NCI-H2029 treated with DMSO at 0.1 percent for 48 hours (cell line): ENCODE results near the gene CAV1.
"Not testable (repeated sequence)": the region's sequence is repeated elsewhere in the genome, so short reads cannot be mapped to it uniquely, and the experiment has no call there.

ENCODE experiments used
- DNase-seq: peaks from one replicate; lab custom pipeline; 2025; lab: John Stamatoyannopoulos, UW

Gene CAV1

DNA sequence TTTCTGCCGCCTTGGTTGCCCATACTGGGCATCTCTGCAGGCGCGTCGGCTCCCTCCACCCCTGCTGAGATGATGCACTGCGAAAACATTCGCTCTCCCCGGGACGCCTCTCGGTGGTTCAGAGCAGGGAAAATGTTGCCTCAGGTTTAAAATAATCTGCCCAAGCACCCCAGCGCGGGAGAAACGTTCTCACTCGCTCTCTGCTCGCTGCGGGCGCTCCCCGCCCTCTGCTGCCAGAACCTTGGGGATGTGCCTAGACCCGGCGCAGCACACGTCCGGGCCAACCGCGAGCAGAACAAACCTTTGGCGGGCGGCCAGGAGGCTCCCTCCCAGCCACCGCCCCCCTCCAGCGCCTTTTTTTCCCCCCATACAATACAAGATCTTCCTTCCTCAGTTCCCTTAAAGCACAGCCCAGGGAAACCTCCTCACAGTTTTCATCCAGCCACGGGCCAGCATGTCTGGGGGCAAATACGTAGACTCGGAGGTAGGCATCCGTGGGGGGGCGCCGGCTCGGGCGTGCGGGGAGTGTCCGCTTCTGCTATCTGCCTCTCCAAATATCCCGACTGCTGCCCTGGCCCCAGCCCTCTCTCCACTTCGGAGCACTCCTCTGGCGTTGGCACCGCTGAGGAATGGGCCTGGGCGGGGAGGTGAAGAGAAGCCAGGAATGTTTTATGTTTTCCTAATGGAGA is at the start of gene CAV1:
TSS of gene CAV1 (plus strand) at position 428 of the 689 bp plus-strand sequence. CDS start at position 455, 27 bp downstream.
- no peak for DNase-seq

- DNase-seq: no peak
These were observed 47.2 kb upstream of the CAV1 start for GRCh38 chr7:116477625-116478024.

DNA sequence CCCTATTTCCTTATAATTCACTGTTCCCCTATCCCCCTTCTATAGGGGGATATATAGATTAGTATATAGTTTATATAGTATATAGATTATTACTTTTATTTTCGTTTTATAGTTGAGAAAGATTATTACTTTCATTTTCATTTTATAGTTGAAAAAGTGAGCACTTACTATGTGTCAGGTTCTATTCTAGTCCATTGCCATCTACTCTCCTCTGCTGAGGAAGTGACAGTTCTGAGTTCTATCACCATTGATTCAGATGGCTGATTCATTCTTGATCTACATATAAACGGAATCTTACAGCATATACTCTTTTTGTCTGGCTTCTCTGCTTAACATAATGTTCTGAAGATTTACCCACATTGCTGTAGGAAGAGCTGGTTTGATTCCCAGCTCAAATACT is 46.0 kb upstream of the CAV1 start:
- DNase-seq: no peak

DNA sequence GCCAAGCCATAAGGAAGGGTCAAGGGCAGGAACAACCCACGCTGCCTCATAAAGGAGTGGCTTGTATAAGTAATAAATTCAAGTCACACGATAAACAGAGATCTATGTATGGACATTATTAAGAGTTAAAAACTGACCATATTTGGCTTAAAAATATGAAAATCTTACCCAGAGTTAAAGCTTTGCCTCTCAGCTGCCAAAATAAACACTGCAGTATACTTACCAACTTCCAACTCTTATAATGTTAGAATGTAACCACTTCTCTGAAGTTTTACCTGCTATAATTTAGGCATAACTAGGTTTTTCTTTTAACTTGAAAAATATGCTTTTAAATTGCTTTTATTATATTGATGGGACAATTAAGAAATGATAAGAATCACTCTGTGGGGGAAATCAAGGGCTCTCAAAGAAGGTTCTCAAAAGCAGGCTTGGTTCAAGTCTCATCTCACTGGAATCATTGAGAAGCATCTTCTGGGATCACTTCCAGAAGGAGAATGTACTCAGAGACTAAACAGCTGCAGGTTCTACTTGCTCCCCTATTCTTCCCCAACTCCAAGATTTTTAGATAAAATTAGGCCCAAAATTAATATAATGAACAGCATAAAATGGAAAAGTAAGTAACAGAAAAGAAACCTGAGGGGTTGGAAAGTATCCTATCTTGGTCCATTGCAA is 41.4 kb upstream of the CAV1 start:
- DNase-seq: no peak

DNA sequence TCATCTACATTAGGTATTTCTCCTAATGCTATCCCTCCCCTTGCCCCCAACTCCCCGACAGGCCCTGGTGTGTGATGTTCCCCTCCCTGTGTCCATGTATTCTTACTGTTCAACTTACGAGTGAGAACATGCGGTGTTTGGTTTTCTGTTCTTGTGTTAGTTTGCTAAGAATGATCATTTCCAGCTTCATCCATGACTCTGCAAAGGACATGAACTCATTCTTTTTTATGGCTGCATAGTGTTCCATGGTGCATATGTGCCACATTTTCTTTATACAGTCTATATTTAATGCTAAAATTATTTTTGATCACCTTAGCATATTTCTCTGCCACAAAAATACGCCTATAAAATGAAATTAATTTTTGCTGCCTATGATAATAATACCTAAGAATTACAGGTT is 40.4 kb upstream of the CAV1 start:
- not testable (repeated sequence) for DNase-seq

DNA sequence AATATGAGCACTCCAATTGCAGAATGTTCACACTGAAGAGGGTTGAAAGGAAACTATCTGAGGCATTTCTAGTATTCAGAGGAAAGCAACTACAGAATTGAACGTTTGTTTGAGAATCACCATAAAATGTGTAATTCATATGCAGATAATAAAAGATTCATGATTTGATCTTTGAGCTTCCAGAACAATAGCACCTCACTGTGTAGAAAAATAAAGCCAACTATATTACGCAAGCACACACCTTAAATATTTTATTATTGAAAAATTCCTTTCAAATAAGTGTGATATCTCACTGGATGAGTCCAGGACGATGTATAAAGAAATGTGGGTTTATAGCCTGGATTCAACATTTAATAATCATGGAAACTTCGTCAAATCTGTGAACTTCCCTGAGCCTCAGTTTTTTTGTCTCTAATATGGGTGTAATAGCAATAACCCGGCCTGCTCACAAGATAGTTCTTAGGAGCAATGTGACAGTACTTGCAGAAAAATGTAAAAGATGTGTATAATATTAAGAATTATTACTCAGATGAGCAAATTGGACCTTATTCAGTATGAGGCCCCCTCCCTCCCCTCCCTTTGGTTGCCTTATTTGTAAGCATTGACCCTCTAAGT is 36.8 kb upstream of the CAV1 start:
- DNase-seq: no peak

GRCh38 chr7:116490351-116490750 is 34.5 kb upstream of the CAV1 start:
- no peak for DNase-seq

- DNase-seq: no peak
These were observed 32.8 kb upstream of the CAV1 start for GRCh38 chr7:116491887-116492653.

DNA sequence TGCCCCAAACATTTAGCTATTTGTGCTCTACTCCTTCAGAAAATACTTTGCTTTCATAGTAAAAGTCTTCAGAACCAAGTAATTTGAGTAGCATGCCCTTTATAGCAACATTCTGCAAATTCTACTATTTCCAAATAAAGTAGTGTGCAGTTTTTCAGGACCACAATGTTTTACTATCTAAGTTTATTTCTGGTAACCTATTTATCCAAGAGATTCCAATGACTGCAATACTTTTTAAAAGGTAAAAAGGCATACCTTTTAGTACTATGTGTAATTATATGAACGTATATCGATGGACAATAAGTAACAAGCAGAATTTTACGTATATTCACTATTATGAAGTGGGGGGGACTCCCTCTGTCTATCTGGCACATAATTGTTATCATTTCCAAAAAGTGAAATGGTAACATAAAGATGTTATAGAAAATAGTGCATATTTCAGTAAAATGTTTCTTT is 32.2 kb upstream of the CAV1 start:
- no peak for DNase-seq

DNA sequence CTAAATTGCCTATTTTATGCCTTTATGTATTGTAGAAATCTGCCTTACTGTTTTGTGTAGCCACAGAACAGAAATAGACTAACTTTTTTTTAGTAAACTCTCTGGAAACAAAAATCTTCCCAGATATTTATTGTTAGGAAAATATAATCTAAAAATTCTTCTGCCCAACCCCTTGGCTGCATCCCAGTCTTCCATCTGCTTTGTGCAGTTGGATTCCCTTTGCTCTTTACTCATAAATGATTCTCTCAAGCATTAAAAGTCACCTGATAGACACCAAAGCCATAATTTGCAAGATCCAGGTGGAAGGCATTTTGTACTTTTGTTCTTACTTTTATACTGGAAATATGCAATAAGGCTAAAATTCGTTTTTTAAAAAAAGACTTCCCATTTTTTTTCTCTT is 31.4 kb upstream of the CAV1 start:
- DNase-seq: no peak

- DNase-seq: no peak
These were observed 30.4 kb upstream of the CAV1 start for GRCh38 chr7:116494472-116494871.

- no peak for DNase-seq
These were observed 29.1 kb upstream of the CAV1 start for GRCh38 chr7:116495736-116496135.

- no peak for DNase-seq
These were observed 28.2 kb upstream of the CAV1 start for GRCh38 chr7:116496653-116497052.

- DNase-seq: no peak
These were observed 27.1 kb upstream of the CAV1 start for GRCh38 chr7:116497708-116498107.

DNA sequence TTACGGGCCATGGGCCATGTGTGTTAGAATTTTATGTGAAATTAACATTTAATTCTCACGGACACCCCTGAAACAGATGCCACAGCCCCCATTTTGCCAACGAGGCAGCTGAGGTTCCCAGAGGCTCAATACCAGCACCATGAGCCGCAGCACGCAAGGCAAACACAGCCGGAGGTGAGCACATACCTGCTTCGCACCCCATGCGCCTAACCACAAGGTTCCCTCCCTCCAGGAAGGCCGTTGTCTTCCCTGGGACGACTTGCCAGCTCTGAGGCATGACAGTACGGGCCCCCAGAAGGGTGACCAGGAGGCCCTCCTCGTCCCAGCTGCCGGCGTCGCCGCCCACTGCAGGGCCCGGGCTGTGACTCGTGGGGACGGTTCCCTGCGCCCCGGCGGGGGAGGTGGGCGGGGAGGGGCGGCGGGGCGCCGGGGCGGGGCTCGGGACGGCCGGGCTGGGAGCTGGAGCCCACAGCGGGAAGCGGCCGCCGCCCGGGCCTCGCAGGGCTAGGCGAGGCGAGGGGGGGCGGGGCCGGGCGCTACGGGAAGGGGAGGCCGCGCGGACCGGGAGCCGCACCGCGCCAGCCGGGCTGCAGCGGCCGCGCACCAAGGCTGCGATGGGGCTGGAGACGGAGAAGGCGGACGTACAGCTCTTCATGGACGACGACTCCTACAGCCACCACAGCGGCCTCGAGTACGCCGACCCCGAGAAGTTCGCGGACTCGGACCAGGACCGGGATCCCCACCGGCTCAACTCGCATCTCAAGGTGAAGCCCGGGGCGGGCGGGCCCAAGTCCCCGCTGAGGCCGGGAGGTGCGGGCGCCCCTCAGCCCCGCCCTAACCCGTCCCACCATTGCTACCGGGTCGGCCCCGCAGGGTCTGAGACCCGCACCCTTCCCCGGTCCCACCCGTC is 25.4 kb upstream of the CAV1 start, which contains the start of gene CAV2:
TSS of gene CAV2 (plus strand) at position 571 of the 910 bp plus-strand sequence. CDS start at position 615, 44 bp downstream.
- no peak for DNase-seq

DNA sequence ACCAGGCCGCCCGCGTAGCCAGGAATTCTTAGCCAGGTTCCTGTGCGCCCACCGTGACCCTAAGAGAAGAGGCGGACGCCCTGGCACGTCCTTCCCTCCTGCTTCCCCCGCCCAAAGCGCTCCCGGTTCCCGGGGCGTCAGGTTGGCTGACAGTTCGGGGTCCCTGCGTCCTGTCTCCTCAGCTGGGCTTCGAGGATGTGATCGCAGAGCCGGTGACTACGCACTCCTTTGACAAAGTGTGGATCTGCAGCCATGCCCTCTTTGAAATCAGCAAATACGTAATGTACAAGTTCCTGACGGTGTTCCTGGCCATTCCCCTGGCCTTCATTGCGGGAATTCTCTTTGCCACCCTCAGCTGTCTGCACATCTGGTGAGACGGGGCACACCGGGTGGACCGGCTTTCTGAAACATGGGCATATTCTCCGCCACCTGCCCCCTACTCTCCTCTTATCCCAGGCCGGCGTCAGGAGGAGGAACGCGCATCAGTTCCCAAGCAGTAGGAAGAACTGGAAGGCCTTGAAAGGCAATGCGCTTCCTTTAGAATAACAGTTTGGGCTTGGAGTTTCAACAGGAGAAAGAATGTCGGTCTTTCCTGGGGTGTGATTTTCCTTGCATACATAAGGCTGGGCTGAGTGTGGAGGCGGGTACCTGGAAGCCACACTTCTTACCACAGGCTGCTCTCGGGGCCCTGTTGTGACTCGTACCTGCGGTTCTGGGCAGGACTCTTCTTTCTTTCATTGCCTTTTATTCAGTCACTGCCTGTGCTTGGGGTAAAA is 24.6 kb upstream of the CAV1 start:
- no peak for DNase-seq

- no peak for DNase-seq
These were observed 23.2 kb upstream of the CAV1 start for GRCh38 chr7:116501425-116502167.

GRCh38 chr7:116502201-116503096 is 22.4 kb upstream of the CAV1 start:
- no peak for DNase-seq

- no peak for DNase-seq
These were observed 21.0 kb upstream of the CAV1 start for GRCh38 chr7:116503835-116504234.
